GM12892 (cell line): ENCODE results near the gene ZDHHC13.

ENCODE experiments used
- POLR2A ChIP-seq: IDR thresholded peaks from 2 replicates; pipeline ENCODE4 v1.6.1; 2011; ENCODE audit warnings: low read depth, low read length, control low read depth
- POLR2AphosphoS5 ChIP-seq: IDR thresholded peaks from 2 replicates; pipeline ENCODE4 v1.6.1; 2011; ENCODE audit warnings: low read depth, low read length, control low read depth

GRCh38 chr11:19073454-19074415, 43.2 kb upstream of the ZDHHC13 start:
- TF ChIP-seq POLR2A (no peak), POLR2AphosphoS5 (no peak)
